MM.1S (cell line): Measurements from ENCODE around the gene PRICKLE3.

ENCODE experiments used
- DNase-seq: peaks from one replicate; pipeline ENCODE4 v3.0.0-alpha.2; 2015
- H2AFZ ChIP-seq: fragments of 300-600 bp; sonication (generic); 2 replicates; pipeline ENCODE4 v1.6.0; 2016; ENCODE audit warnings: antibody characterized with exemption, low read length
- H3F3A ChIP-seq: fragments of 300-600 bp; sonication (generic); 2 replicates; pipeline ENCODE4 v1.6.1; 2016; ENCODE audit warnings: mild to moderate bottlenecking, antibody characterized with exemption, low read length, moderate library complexity, mixed read lengths; ENCODE audit not compliant: insufficient read depth
- H3K27ac ChIP-seq: fragments of 300-600 bp; sonication (generic); 2 replicates; pipeline ENCODE4 v1.5.1; 2016; ENCODE audit warnings: mild to moderate bottlenecking, low read length
- H3K27me3 ChIP-seq: fragments of 300-600 bp; sonication (generic); replicated peaks from 2 replicates; pipeline ENCODE4 v1.6.0; 2016; ENCODE audit warnings: low read length; ENCODE audit not compliant: insufficient read depth
- H3K36me3 ChIP-seq: fragments of 300-600 bp; sonication (generic); replicated peaks from 2 replicates; pipeline ENCODE4 v1.6.1; 2016; ENCODE audit warnings: mild to moderate bottlenecking, low read length, mixed read lengths; ENCODE audit not compliant: insufficient read depth
- H3K4me1 ChIP-seq: fragments of 300-600 bp; sonication (generic); 2 replicates; pipeline ENCODE4 v1.6.1; 2016; ENCODE audit warnings: low read length, mixed read lengths
- H3K4me2 ChIP-seq: fragments of 300-600 bp; sonication (generic); 2 replicates; pipeline ENCODE4 v1.6.0; 2016; ENCODE audit warnings: low read depth, low read length
- H3K4me3 ChIP-seq: fragments of 300-600 bp; sonication (generic); 2 replicates; pipeline ENCODE4 v1.5.1; 2016; ENCODE audit warnings: low read length, mixed read lengths
- H3K79me2 ChIP-seq: fragments of 300-600 bp; sonication (generic); 2 replicates; pipeline ENCODE4 v1.6.1; 2016; ENCODE audit warnings: mixed run types, low read length, mixed read lengths
- H3K9ac ChIP-seq: fragments of 300-600 bp; sonication (generic); 2 replicates; pipeline ENCODE4 v1.6.1; 2016; ENCODE audit warnings: low read length, mixed read lengths
- H3K9me2 ChIP-seq: fragments of 300-600 bp; sonication (generic); replicated peaks from 2 replicates; pipeline ENCODE4 v1.6.1; 2016; ENCODE audit warnings: mild to moderate bottlenecking, low read length, mixed read lengths; ENCODE audit not compliant: insufficient read depth
- H3K9me3 ChIP-seq: fragments of 300-600 bp; sonication (generic); replicated peaks from 2 replicates; pipeline ENCODE4 v1.6.1; 2016; ENCODE audit warnings: mild to moderate bottlenecking, low read length, mixed read lengths; ENCODE audit not compliant: insufficient read depth
- H4K20me1 ChIP-seq: fragments of 300-600 bp; sonication (generic); 2 replicates; pipeline ENCODE4 v1.6.1; 2016; ENCODE audit warnings: mild to moderate bottlenecking, low read length, moderate library complexity, mixed read lengths; ENCODE audit not compliant: insufficient read depth
- EZH2 ChIP-seq: fragments of 300-600 bp; sonication (generic); optimal IDR thresholded peaks from 2 replicates; pipeline ENCODE3; 2017; ENCODE audit warnings: low read depth, mild to moderate bottlenecking, antibody characterized with exemption, low read length, mixed read lengths
- EZH2phosphoT487 ChIP-seq: fragments of 300-600 bp; sonication (generic); IDR thresholded peaks from 2 replicates; pipeline ENCODE4 v1.6.1; 2018; ENCODE audit warnings: antibody characterized with exemption, low read length
- TF ChIP-seq, protein P1 (sequence below): fragments of 300-600 bp; sonication (generic); IDR thresholded peaks from 2 replicates; pipeline ENCODE4 v1.5.1; 2016; ENCODE audit warnings: antibody characterized with exemption, low read length, mixed read lengths

Gene PRICKLE3

DNA sequence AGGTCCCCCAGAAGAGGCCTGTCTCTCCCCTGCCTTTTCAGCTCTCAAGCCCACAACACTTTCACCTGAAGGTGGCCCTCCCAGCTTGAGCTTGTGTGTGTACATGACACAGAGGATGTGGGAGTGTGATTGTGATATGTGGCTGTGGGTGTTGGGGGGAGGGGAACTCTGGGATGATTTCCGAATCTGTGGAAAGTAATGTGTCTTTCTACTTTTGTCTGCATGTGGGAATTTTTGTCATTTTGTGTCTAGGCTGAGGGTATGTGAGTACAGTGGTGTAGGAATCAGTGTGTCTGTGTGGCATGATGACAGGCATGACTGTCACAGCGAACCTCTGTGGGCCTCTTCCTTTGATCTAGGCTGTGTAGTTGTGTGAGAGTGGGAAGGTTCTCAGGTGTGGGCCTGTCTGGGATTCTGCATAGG lies 7.4 kb upstream of the PRICKLE3 start:
- H4K20me1 ChIP-seq: no peaks in the 10 kb centered on the region
- H3K27ac ChIP-seq: no peak overlapping the region
- 0 out of 2 replicates have a peak, but pooled peaks cover 10% of the 10 kb centered on the region for H3K27me3 ChIP-seq
- no peak overlapping the region for H3K4me2 ChIP-seq
- TF ChIP-seq, protein P1, sequence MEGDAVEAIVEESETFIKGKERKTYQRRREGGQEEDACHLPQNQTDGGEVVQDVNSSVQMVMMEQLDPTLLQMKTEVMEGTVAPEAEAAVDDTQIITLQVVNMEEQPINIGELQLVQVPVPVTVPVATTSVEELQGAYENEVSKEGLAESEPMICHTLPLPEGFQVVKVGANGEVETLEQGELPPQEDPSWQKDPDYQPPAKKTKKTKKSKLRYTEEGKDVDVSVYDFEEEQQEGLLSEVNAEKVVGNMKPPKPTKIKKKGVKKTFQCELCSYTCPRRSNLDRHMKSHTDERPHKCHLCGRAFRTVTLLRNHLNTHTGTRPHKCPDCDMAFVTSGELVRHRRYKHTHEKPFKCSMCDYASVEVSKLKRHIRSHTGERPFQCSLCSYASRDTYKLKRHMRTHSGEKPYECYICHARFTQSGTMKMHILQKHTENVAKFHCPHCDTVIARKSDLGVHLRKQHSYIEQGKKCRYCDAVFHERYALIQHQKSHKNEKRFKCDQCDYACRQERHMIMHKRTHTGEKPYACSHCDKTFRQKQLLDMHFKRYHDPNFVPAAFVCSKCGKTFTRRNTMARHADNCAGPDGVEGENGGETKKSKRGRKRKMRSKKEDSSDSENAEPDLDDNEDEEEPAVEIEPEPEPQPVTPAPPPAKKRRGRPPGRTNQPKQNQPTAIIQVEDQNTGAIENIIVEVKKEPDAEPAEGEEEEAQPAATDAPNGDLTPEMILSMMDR: no peak
- no peak for TF ChIP-seq EZH2
- no peak for TF ChIP-seq EZH2phosphoT487
- H3K4me1 ChIP-seq: no peaks in the 10 kb centered on the region; the same call in 1 of the 2 replicates
- H3K79me2 ChIP-seq: no peaks in the 10 kb centered on the region
- no peaks in the 10 kb centered on the region for H3F3A ChIP-seq
- H2AFZ ChIP-seq: no peak overlapping the region
- H3K9me2 ChIP-seq: no peaks in the 10 kb centered on the region
- no peaks in the 10 kb centered on the region for H3K9me3 ChIP-seq
- no peak overlapping the region for H3K4me3 ChIP-seq
- no peak for DNase-seq
- no peaks in the 10 kb centered on the region for H3K36me3 ChIP-seq
- no peak overlapping the region for H3K9ac ChIP-seq

DNA sequence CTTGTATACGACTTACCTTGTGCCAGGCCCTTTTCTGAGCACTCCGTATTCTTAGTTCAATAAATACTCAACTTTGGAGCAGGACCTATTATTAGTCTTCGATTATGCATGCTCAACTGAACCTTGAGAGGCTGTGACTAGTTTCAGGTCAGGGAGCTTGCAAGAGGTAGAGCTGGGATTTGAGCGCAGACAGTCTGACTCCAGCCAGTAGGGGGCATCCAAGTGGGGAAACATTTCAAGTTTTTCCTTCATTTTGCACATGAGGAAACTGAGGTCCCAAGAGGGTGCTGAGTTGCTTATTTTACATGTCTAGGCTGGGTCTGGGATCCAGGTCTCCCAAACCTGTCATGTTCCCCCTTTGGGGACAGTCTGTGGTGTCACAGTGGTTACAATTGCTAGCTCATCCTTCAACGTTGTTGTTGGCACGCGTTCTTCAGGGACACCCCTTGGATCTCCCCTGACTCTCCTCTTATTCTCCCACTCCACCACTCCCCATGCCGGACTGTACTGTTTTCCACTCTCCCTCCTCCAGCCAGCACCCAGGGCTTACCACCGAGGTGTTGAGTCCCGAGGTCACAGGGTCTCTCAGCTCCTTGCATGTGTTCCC lies 6.7 kb upstream of the PRICKLE3 start:
- H3K27ac ChIP-seq: no peak overlapping the region
- no peaks in the 10 kb centered on the region for H4K20me1 ChIP-seq
- H3K4me2 ChIP-seq: no peak overlapping the region
- H2AFZ ChIP-seq: no peak overlapping the region
- H3K79me2 ChIP-seq: no peaks in the 10 kb centered on the region
- 0 out of 2 replicates have a peak, but pooled peaks cover 3% of the 10 kb centered on the region for H3K27me3 ChIP-seq
- H3K9ac ChIP-seq: no peak overlapping the region
- no peaks in the 10 kb centered on the region for H3K9me3 ChIP-seq
- TF ChIP-seq EZH2phosphoT487: no peak
- TF ChIP-seq, protein P1: peak; percentile 63
- H3F3A ChIP-seq: no peaks in the 10 kb centered on the region
- no peaks in the 10 kb centered on the region; the same call in 1 of the 2 replicates for H3K4me1 ChIP-seq
- H3K9me2 ChIP-seq: no peaks in the 10 kb centered on the region
- H3K36me3 ChIP-seq: no peaks in the 10 kb centered on the region
- H3K4me3 ChIP-seq: no peak overlapping the region
- DNase-seq: peak; percentile 32

DNA sequence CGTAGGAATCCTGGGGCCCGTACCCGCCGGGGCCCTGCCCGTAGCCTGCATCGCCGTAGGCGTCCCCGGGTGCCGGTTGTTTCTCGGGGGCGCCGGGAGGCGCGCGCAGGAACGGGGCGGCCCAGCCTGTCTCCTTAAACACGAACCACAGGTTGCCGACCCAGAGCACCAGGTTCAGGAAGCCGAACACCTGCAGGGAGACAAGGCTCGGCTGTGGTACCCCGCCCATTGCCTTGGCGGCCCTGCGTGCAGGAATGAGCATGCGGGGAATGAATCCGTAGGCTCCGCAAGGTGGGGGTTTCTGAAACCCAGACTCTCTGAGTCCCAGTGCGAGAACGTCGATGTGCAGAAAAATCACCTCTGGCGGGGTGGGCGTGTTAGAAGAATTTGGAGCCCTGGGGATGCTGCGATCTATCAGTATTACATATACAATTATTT lies 5.4 kb upstream of the PRICKLE3 start:
- H3K4me1 ChIP-seq: no peaks in the 10 kb centered on the region; the same call in 1 of the 2 replicates

More for the DNA sequence above, 5.4 kb upstream of the PRICKLE3 start:
- no peaks in the 10 kb centered on the region for H3K9me2 ChIP-seq
- peak overlapping the region; percentile 49; the same call in 1 of the 2 replicates for H3K4me2 ChIP-seq
- DNase-seq: peak; percentile 16
- H2AFZ ChIP-seq: peak overlapping the region; percentile 61; the same call in 1 of the 2 replicates
- no peaks in the 10 kb centered on the region for H3K27me3 ChIP-seq
- H3K9ac ChIP-seq: peak overlapping the region; percentile 72
- no peak for TF ChIP-seq EZH2
- TF ChIP-seq, protein P1: no peak
- TF ChIP-seq EZH2phosphoT487: no peak
- H3K27ac ChIP-seq: peak overlapping the region; percentile 74
- no peaks in the 10 kb centered on the region for H3F3A ChIP-seq
- H3K79me2 ChIP-seq: no peaks in the 10 kb centered on the region
- no peaks in the 10 kb centered on the region for H4K20me1 ChIP-seq
- H3K4me3 ChIP-seq: peak overlapping the region; percentile 85
- H3K36me3 ChIP-seq: no peaks in the 10 kb centered on the region
- H3K9me3 ChIP-seq: no peaks in the 10 kb centered on the region
